CD8-positive, alpha-beta memory T cell (primary cell): ENCODE results near the gene ATAD2B. TPM values are rescaled to one million over a fixed set of nuclear protein-coding genes. Genes with fewer than 3 reads are reported as not detected.
"Not testable (repeated sequence)": the region's sequence is repeated elsewhere in the genome, so short reads cannot be mapped to it uniquely, and the experiment has no call there.

Source experiments
- CTCF ChIA-PET: fragments of 350-600 bp; sonication (Branson Sonifier 250); formaldehyde crosslinking; loops from one replicate; lab custom pipeline; 2021; ENCODE audit warnings: antibody characterized with exemption; lab: Charles Lee
- POLR2A ChIA-PET: fragments of 350-600 bp; sonication (Branson Sonifier 250); formaldehyde crosslinking; loops from one replicate; lab custom pipeline; 2021; ENCODE audit warnings: antibody characterized with exemption; lab: Charles Lee
- DNase-seq, 5 donors: peaks; one replicate each; pipeline versions ENCODE4 v3.0.0 to v3.0.0-alpha.2; 2020 to 2022; ENCODE audit warnings: mixed read lengths in 1 of 5
- H3K27ac ChIP-seq: one replicate; pipeline ENCODE4 v1.7.0; 2013; ENCODE audit warnings: low read depth, mild to moderate bottlenecking, low read length, moderate library complexity
- H3K27me3 ChIP-seq: 2 replicates; pipeline ENCODE4 v1.7.0; 2013; ENCODE audit warnings: low read length, mild to moderate bottlenecking; ENCODE audit not compliant: insufficient read depth, poor library complexity, severe bottlenecking
- H3K36me3 ChIP-seq: 2 replicates; pipeline ENCODE4 v1.7.0; 2013; ENCODE audit warnings: mild to moderate bottlenecking, low read length, moderate library complexity; ENCODE audit not compliant: insufficient read depth
- H3K4me1 ChIP-seq: 2 replicates; pipeline ENCODE4 v1.7.0; 2013; ENCODE audit warnings: mild to moderate bottlenecking, low read length, moderate library complexity; ENCODE audit not compliant: insufficient read depth
- H3K4me3 ChIP-seq: 2 replicates; pipeline ENCODE4 v1.7.0; 2013; ENCODE audit warnings: mild to moderate bottlenecking, low read length
- H3K9me3 ChIP-seq: 2 replicates; pipeline ENCODE4 v1.7.0; 2013; ENCODE audit warnings: mild to moderate bottlenecking, low read length
- H3K27ac Mint-ChIP-seq, 8 donors: one replicate each; pipeline ENCODE4 v1.8.0; 2020 to 2021; ENCODE audit warnings: mixed read lengths in 8 of 8, mild to moderate bottlenecking in 6 of 8, inconsistent platforms in 3 of 8, moderate library complexity in 3 of 8
- H3K27me3 Mint-ChIP-seq, 2 donors: one replicate each; pipeline ENCODE4 v1.8.0; 2020 to 2021; ENCODE audit warnings: mixed read lengths in 2 of 2, mild to moderate bottlenecking in 1 of 2, moderate library complexity in 1 of 2
- H3K36me3 Mint-ChIP-seq, 3 donors: one replicate each; pipeline ENCODE4 v1.8.0; 2020 to 2021; ENCODE audit warnings: mixed read lengths in 3 of 3, inconsistent platforms in 1 of 3, mild to moderate bottlenecking in 1 of 3
- H3K4me1 Mint-ChIP-seq, 3 donors: one replicate each; pipeline ENCODE4 v1.8.0; 2020 to 2021; ENCODE audit warnings: mixed read lengths in 3 of 3, inconsistent platforms in 1 of 3, mild to moderate bottlenecking in 1 of 3
- H3K4me3 Mint-ChIP-seq, 7 donors: one replicate each; pipeline ENCODE4 v1.8.0; 2020 to 2021; ENCODE audit warnings: mixed read lengths in 7 of 7, mild to moderate bottlenecking in 6 of 7, moderate library complexity in 4 of 7, inconsistent platforms in 2 of 7
- H3K9me3 Mint-ChIP-seq, 5 donors: one replicate each; pipeline ENCODE4 v1.8.0; 2020 to 2022; ENCODE audit warnings: mixed read lengths in 5 of 5, mild to moderate bottlenecking in 3 of 5, moderate library complexity in 2 of 5, inconsistent platforms in 1 of 5
- polyA plus RNA-seq: library from polyadenylated mRNA; unstranded; fragments of 300-500 nt; fragmentation: Illumina TruSeq; gene quantifications from one replicate; pipeline ENCODE4 v1.2.3, GENCODE V29; 2021
- total RNA-seq, 2 experiments: library from RNA; stranded (reverse); gene quantifications; one replicate each; pipeline ENCODE4 v1.2.3, GENCODE V29; 2021

The ATAD2B gene
- total and polyA plus RNA-seq, 3 experiments from 2014 or later, result 10.4 to 16.8 (median 15.4) TPM

- H3K9me3 ChIP-seq, result no peaks in the 10 kb centered on the region
- H3K27me3 Mint-ChIP-seq, result no peaks in the 10 kb centered on the region
- H3K27me3 ChIP-seq, result no peaks in the 10 kb centered on the region
- peaks cover 9% of the 10 kb centered on the region for H3K36me3 ChIP-seq
- peaks cover 4% of the 10 kb centered on the region for H3K4me1 ChIP-seq
- POLR2A ChIA-PET, result no interaction called here
- no peak overlapping the region for H3K4me3 Mint-ChIP-seq
- no peak for DNase-seq
- H3K4me1 Mint-ChIP-seq, result peaks cover 3 to 7% (median 5%) of the 10 kb centered on the region in 3 donors
- CTCF ChIA-PET, result no interaction called here
- H3K9me3 Mint-ChIP-seq, result no peaks in the 10 kb centered on the region
- H3K27ac ChIP-seq, result no peak overlapping the region
- peaks cover 0 to 63% (median 19%) of the 10 kb centered on the region in 3 donors for H3K36me3 Mint-ChIP-seq
- no peak overlapping the region for H3K4me3 ChIP-seq
- no peak overlapping the region for H3K27ac Mint-ChIP-seq
Measured at GRCh38 chr2:23782646-23783045, 144.3 kb downstream of the ATAD2B start.

DNA sequence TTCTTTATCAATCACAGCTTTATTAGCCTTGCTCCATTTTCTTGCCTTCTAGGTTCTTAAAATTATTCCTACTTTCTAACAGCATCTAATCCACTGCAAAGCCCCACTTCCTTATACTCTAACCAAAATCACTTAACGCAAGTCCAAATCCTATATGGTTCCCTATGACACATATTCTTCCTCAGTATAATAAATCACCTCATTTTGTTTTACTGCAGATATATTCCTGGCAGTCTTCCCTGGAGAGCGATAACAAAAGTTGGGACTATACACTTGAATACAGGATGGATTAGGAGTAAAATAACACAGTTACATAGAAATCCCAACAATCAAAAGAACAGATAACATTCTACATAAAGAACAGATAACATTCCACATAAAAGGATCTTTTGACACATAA lies 144.8 kb downstream of the ATAD2B start:
- H3K27me3 ChIP-seq, result no peaks in the 10 kb centered on the region
- no peak for DNase-seq
- CTCF ChIA-PET, result no interaction called here
- no peak overlapping the region for H3K4me3 ChIP-seq
- Mint-ChIP-seq H3K9me3 (no peaks in the 10 kb centered on the region), H3K4me1 (peaks cover 0 to 1% (median 1%) of the 10 kb centered on the region in 3 donors), H3K36me3 (peaks cover 0 to 68% (median 22%) of the 10 kb centered on the region in 3 donors), H3K27ac (no peak overlapping the region), H3K27me3 (no peaks in the 10 kb centered on the region), H3K4me3 (no peak overlapping the region)
- peaks cover 9% of the 10 kb centered on the region for H3K36me3 ChIP-seq
- no peaks in the 10 kb centered on the region for H3K4me1 ChIP-seq
- H3K27ac ChIP-seq, result no peak overlapping the region
- POLR2A ChIA-PET, result no interaction called here
- no peaks in the 10 kb centered on the region for H3K9me3 ChIP-seq

- POLR2A ChIA-PET, H3K36me3 ChIP-seq, H3K9me3 Mint-ChIP-seq, H3K4me3 Mint-ChIP-seq, DNase-seq, H3K9me3 ChIP-seq, H3K4me3 ChIP-seq, H3K4me1 Mint-ChIP-seq, H3K27me3 Mint-ChIP-seq, H3K27ac ChIP-seq, H3K4me1 ChIP-seq, H3K27me3 ChIP-seq: not testable (repeated sequence)
- CTCF ChIA-PET, result interaction anchor here (0.9 to 1.0 kb wide), 2 partner anchors 11 to 56 kb away, joined by 3 read pairs; no protein-coding TSS in a partner anchor
- Mint-ChIP-seq H3K36me3 (peaks cover 3 to 65% (median 29%) of the 10 kb centered on the region in 3 donors), H3K27ac (peak overlapping the region in 1 of 8 donors; percentile 50)
Measured at GRCh38 chr2:23780465-23780864, 146.5 kb downstream of the ATAD2B start.

DNA sequence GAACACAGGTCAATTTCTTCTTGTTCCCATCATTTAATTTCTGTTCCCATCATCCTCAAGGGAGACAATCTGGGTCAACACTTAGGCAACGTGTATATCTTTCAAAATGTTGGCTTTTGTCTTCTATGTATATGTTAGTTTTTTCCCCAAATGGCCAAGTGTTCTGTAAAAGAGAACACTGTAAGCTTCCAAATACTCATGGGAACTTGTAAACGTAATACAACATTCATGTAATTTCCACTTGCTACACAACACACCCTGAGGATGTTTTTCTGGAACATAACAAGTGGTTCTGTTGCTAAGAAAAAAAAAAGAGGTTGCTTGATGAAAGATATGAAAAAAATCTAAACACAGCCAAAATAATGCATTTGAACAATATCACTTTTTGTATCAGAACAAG lies 149.1 kb downstream of the ATAD2B start:
- Mint-ChIP-seq H3K4me3 (no peak overlapping the region), H3K36me3 (peaks cover 7 to 70% (median 27%) of the 10 kb centered on the region in 3 donors), H3K27ac (no peak overlapping the region), H3K4me1 (no peaks in the 10 kb centered on the region), H3K27me3 (no peaks in the 10 kb centered on the region), H3K9me3 (no peaks in the 10 kb centered on the region)
- H3K36me3 ChIP-seq, result peaks cover 9% of the 10 kb centered on the region
- H3K9me3 ChIP-seq, result no peaks in the 10 kb centered on the region
- no peaks in the 10 kb centered on the region for H3K4me1 ChIP-seq
- POLR2A ChIA-PET, result no interaction called here
- DNase-seq, result no peak
- CTCF ChIA-PET, result no interaction called here
- no peaks in the 10 kb centered on the region for H3K27me3 ChIP-seq
- H3K4me3 ChIP-seq, result no peak overlapping the region
- no peak overlapping the region for H3K27ac ChIP-seq

DNA sequence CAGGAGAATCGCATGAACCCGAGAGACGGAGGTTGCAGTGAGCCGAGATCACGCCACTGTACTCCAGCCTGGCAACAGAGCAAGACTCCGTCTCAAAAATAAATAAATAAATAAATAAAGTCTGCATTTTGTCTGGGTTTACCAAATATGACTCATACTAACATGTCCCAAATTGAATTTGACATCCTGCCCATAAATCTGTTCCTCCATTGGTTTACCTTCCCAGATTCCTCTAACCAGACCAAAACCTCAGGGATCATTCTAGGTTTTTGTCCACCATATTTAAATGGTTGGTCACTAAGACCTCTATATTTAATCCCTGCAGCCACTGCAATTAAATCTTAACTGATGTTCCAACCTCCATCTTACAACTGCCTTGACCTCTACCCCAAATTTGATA lies 150.9 kb downstream of the ATAD2B start:
- H3K27ac Mint-ChIP-seq, result no peak overlapping the region
- H3K4me3 Mint-ChIP-seq, result no peak overlapping the region
- no peak for DNase-seq
- ChIA-PET CTCF (no interaction called here), POLR2A (no interaction called here)
- Histone ChIP-seq H3K27me3 (no peaks in the 10 kb centered on the region), H3K27ac (no peak overlapping the region), H3K9me3 (no peaks in the 10 kb centered on the region), H3K4me1 (no peaks in the 10 kb centered on the region), H3K36me3 (peaks cover 17% of the 10 kb centered on the region), H3K4me3 (no peak overlapping the region)
- H3K4me1 Mint-ChIP-seq, result no peaks in the 10 kb centered on the region
- H3K9me3 Mint-ChIP-seq, result no peaks in the 10 kb centered on the region
- no peaks in the 10 kb centered on the region for H3K27me3 Mint-ChIP-seq
- peaks cover 23 to 77% (median 35%) of the 10 kb centered on the region in 3 donors for H3K36me3 Mint-ChIP-seq

DNA sequence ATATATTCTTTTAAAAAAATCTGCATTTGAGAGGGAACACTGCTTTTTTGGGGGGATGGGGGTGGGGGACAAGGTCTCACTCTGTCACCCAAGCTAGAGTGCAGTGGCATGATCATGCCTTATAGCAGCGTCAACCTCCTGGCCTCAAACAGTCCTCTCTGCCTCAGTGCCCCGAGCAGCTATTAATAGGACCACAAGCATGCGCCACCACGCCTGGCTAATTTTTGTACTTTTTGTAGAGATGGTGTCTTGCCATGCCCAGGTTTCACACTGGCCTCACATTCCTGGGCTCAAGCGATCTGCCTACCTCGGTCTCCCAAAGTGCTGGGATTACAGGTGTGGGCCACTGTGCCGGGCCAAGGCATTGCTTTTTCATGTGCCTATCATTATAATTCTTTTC lies 154.2 kb downstream of the ATAD2B start:
- Mint-ChIP-seq H3K4me3 (no peak overlapping the region), H3K27me3 (no peaks in the 10 kb centered on the region), H3K36me3 (peaks cover 24 to 74% (median 38%) of the 10 kb centered on the region in 3 donors), H3K4me1 (no peaks in the 10 kb centered on the region), H3K27ac (peak overlapping the region in 1 of 8 donors; percentile 13), H3K9me3 (no peaks in the 10 kb centered on the region)
- H3K36me3 ChIP-seq, result peaks cover 18% of the 10 kb centered on the region
- no peaks in the 10 kb centered on the region for H3K4me1 ChIP-seq
- ChIA-PET CTCF (no interaction called here), POLR2A (no interaction called here)
- no peak overlapping the region for H3K27ac ChIP-seq
- H3K9me3 ChIP-seq, result no peaks in the 10 kb centered on the region
- no peaks in the 10 kb centered on the region for H3K27me3 ChIP-seq
- H3K4me3 ChIP-seq, result no peak overlapping the region
- DNase-seq, result no peak

DNA sequence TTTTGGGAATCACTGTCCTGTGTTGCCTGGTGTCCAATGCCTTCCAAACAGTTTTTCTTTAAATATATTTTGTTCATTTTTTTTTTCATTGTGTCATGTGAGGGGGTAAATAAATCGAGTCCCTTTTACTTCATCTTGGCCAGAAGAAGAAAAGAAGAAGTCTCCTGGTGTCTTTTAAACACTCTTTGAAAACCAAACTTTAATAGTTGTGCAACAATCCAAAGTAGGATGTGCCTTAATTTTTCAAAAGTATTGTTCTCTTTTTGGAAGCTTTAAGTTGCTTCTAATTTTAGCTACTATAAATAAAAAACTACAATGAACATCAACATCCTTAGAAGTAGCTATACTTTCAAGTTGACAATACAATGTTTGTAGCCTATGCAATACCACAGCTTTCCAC lies 154.9 kb downstream of the ATAD2B start:
- no peak overlapping the region for H3K27ac ChIP-seq
- CTCF ChIA-PET, result no interaction called here
- Mint-ChIP-seq H3K36me3 (peaks cover 24 to 74% (median 38%) of the 10 kb centered on the region in 3 donors), H3K4me1 (no peaks in the 10 kb centered on the region), H3K27ac (no peak overlapping the region), H3K4me3 (no peak overlapping the region), H3K27me3 (no peaks in the 10 kb centered on the region), H3K9me3 (no peaks in the 10 kb centered on the region)
- H3K4me1 ChIP-seq, result no peaks in the 10 kb centered on the region
- no peak for DNase-seq
- POLR2A ChIA-PET, result no interaction called here
- no peak overlapping the region for H3K4me3 ChIP-seq
- H3K36me3 ChIP-seq, result peaks cover 18% of the 10 kb centered on the region
- H3K27me3 ChIP-seq, result no peaks in the 10 kb centered on the region
- no peaks in the 10 kb centered on the region for H3K9me3 ChIP-seq

- Histone ChIP-seq H3K4me3 (no peak overlapping the region), H3K27me3 (no peaks in the 10 kb centered on the region), H3K9me3 (no peaks in the 10 kb centered on the region), H3K4me1 (no peaks in the 10 kb centered on the region), H3K27ac (no peak overlapping the region), H3K36me3 (peaks cover 18% of the 10 kb centered on the region)
- peaks cover 20 to 65% (median 37%) of the 10 kb centered on the region in 3 donors for H3K36me3 Mint-ChIP-seq
- H3K27me3 Mint-ChIP-seq, result no peaks in the 10 kb centered on the region
- H3K27ac Mint-ChIP-seq, result no peak overlapping the region
- POLR2A ChIA-PET, result no interaction called here
- H3K9me3 Mint-ChIP-seq, result no peaks in the 10 kb centered on the region
- H3K4me1 Mint-ChIP-seq, result peaks cover 0 to 2% (median 0%) of the 10 kb centered on the region in 3 donors
- CTCF ChIA-PET, result interaction anchor here (1.3 kb wide), 1 partner anchor 12 kb away, joined by 3 read pairs; no protein-coding TSS in a partner anchor
- no peak for DNase-seq
- H3K4me3 Mint-ChIP-seq, result no peak overlapping the region
Measured at GRCh38 chr2:23769364-23769763, 157.6 kb downstream of the ATAD2B start.
